ENCODE results near the gene FLG.
"Not testable (repeated sequence)": the region's sequence is repeated elsewhere in the genome, so short reads cannot be mapped to it uniquely, and the experiment has no call there.

FLG gene

DNA sequence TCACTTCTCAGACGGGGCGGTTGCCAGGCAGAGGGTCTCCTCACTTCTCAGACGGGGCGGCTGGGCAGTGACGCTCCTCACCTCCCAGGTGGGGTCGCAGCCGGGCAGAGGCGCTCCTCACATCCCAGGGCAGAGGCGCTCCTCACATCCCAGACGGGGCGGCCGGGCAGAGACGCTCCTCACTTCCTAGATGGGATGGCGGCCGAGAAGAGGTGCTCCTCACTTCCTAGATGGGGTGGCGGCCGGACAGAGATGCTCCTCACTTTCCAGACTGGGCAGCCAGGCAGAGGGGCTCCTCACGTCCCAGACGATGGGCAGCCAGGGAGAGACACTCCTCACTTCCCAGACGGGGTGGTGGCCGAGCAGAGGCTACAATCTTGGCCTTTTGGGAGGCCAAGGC is 68.6 kb downstream of the FLG start:
- not testable (repeated sequence) for DNase-seq
